Astrocyte (in vitro differentiated cells and primary cell): ENCODE measurements around the gene OSBPL9. TPM values are rescaled to one million over a fixed set of nuclear protein-coding genes. Genes with fewer than 3 reads are reported as not detected.

Experiments used
- DNase-seq: peaks from one replicate; pipeline ENCODE4 v3.0.0-alpha.2; 2010; ENCODE audit warnings: low read depth
- FAIRE-seq: peaks from 2 replicates; lab custom pipeline; 2011; peaks lifted over from hg19 to GRCh38; lab: Jason Lieb, UNC
- H2AFZ ChIP-seq: 2 replicates; pipeline ENCODE4 v1.6.0; 2012; ENCODE audit warnings: low read depth, low read length, inconsistent platforms
- H3K27ac ChIP-seq: 2 replicates; pipeline ENCODE4 v1.5.1; 2011; ENCODE audit warnings: low read depth, low read length, inconsistent platforms
- H3K27me3 ChIP-seq: 2 replicates; pipeline ENCODE4 v1.6.0; 2011; ENCODE audit warnings: low read length, inconsistent platforms; ENCODE audit not compliant: insufficient read depth
- H3K36me3 ChIP-seq: 2 replicates; pipeline ENCODE4 v1.5.1; 2011; ENCODE audit warnings: low read length, inconsistent platforms; ENCODE audit not compliant: insufficient read depth
- H3K4me1 ChIP-seq: 2 replicates; pipeline ENCODE4 v1.5.1; 2011; ENCODE audit warnings: low read length, inconsistent platforms; ENCODE audit not compliant: insufficient read depth
- H3K4me2 ChIP-seq: 2 replicates; pipeline ENCODE4 v1.6.0; 2012; ENCODE audit warnings: low read length, inconsistent platforms
- H3K4me3 ChIP-seq: 2 replicates; pipeline ENCODE4 v1.5.1; 2011; ENCODE audit warnings: low read depth, mild to moderate bottlenecking, low read length, inconsistent platforms; ENCODE audit not compliant: insufficient read depth
- H3K79me2 ChIP-seq: 2 replicates; pipeline ENCODE4 v1.6.0; 2012; ENCODE audit warnings: mild to moderate bottlenecking, low read length, inconsistent platforms; ENCODE audit not compliant: insufficient read depth
- H3K9ac ChIP-seq: 2 replicates; pipeline ENCODE4 v1.6.0; 2012; ENCODE audit warnings: mild to moderate bottlenecking, low read length, inconsistent platforms
- H3K9me3 ChIP-seq: 2 replicates; pipeline ENCODE4 v1.5.1; 2012; ENCODE audit warnings: low read depth, mild to moderate bottlenecking, low read length, inconsistent platforms; ENCODE audit not compliant: insufficient read depth
- H4K20me1 ChIP-seq: 2 replicates; pipeline ENCODE4 v1.6.0; 2012; ENCODE audit warnings: low read length, inconsistent platforms; ENCODE audit not compliant: insufficient read depth
- H3K27ac Mint-ChIP-seq: one replicate; pipeline ENCODE4 v1.8.0; 2021; ENCODE audit warnings: mild to moderate bottlenecking, mixed read lengths; ENCODE audit not compliant: unreplicated experiment
- H3K27me3 Mint-ChIP-seq: one replicate; pipeline ENCODE4 v1.8.0; 2021; ENCODE audit warnings: low read depth, mixed read lengths; ENCODE audit not compliant: unreplicated experiment
- H3K36me3 Mint-ChIP-seq: one replicate; pipeline ENCODE4 v1.8.0; 2021; ENCODE audit warnings: low read depth, mixed read lengths; ENCODE audit not compliant: unreplicated experiment
- H3K4me1 Mint-ChIP-seq: one replicate; pipeline ENCODE4 v1.8.0; 2021; ENCODE audit warnings: low read depth, mixed read lengths; ENCODE audit not compliant: unreplicated experiment
- H3K4me3 Mint-ChIP-seq: one replicate; pipeline ENCODE4 v1.8.0; 2021; ENCODE audit warnings: mild to moderate bottlenecking, moderate library complexity, mixed read lengths; ENCODE audit not compliant: unreplicated experiment
- H3K9me3 Mint-ChIP-seq: one replicate; pipeline ENCODE4 v1.8.0; 2021; ENCODE audit warnings: mild to moderate bottlenecking, mixed read lengths; ENCODE audit not compliant: unreplicated experiment
- CTCF ChIP-seq: IDR thresholded peaks from 2 replicates; pipeline ENCODE4 v1.5.1; 2011; ENCODE audit warnings: low read depth, mild to moderate bottlenecking, inconsistent platforms, low read length, moderate library complexity; ENCODE audit not compliant: insufficient read depth
- EZH2 ChIP-seq: IDR thresholded peaks from 2 replicates; pipeline ENCODE4 v1.6.1; 2012; ENCODE audit warnings: mild to moderate bottlenecking, low read length, inconsistent platforms; ENCODE audit not compliant: insufficient read depth
- total RNA-seq: library from RNA; stranded (reverse); gene quantifications from 2 replicates; pipeline ENCODE4 v1.2.1, GENCODE V29; 2021

OSBPL9 gene
- total RNA-seq, 1 donor from 2014 or later: 117 TPM

GRCh38 chr1:51652599-51652998 lies 35.7 kb downstream of the OSBPL9 start:
- Histone ChIP-seq H3K9me3 (no peaks in the 10 kb centered on the region), H3K27me3 (no peaks in the 10 kb centered on the region), H3K27ac (no peak overlapping the region), H3K79me2 (peaks cover 24% of the 10 kb centered on the region), H2AFZ (no peak overlapping the region), H3K4me2 (no peak overlapping the region), H4K20me1 (no peaks in the 10 kb centered on the region), H3K36me3 (peaks cover 4% of the 10 kb centered on the region), H3K4me3 (no peak overlapping the region), H3K9ac (no peak overlapping the region), H3K4me1 (peaks cover 15% of the 10 kb centered on the region)
- H3K27ac Mint-ChIP-seq: peak overlapping the region; percentile 48
- peaks cover 42% of the 10 kb centered on the region for H3K4me1 Mint-ChIP-seq
- no peak for FAIRE-seq
- no peaks in the 10 kb centered on the region for H3K27me3 Mint-ChIP-seq
- no peak overlapping the region for H3K4me3 Mint-ChIP-seq
- DNase-seq: no peak
- TF ChIP-seq CTCF (no peak), EZH2 (no peak)
- peaks cover 6% of the 10 kb centered on the region for H3K36me3 Mint-ChIP-seq
- H3K9me3 Mint-ChIP-seq: no peaks in the 10 kb centered on the region

DNA sequence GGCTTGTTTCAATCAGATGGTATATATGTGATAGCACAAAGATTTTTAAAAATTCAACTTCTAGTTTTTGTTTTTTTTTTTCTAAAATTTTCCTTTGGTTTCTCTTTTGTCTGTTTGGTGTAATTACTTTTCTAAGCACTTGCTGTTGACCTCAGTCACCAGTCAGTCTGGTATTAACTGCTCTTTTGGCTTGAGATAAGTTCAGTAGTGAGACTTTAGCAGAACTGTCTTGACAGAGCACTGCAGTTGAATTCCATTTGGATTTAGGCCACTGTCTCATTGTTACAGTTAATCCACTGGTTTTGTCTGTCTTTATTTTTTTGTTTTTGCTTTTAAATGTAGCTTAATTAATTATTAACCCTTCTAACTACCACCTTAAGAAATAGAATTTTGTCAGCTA lies 36.2 kb downstream of the OSBPL9 start:
- DNase-seq (no peak), FAIRE-seq (no peak)
- Histone ChIP-seq H3K79me2 (peaks cover 19% of the 10 kb centered on the region), H3K4me1 (peaks cover 13% of the 10 kb centered on the region), H4K20me1 (no peaks in the 10 kb centered on the region), H3K27ac (no peak overlapping the region), H3K9me3 (no peaks in the 10 kb centered on the region), H2AFZ (no peak overlapping the region), H3K4me3 (no peak overlapping the region), H3K27me3 (no peaks in the 10 kb centered on the region), H3K9ac (no peak overlapping the region), H3K4me2 (no peak overlapping the region), H3K36me3 (peaks cover 4% of the 10 kb centered on the region)
- Mint-ChIP-seq H3K9me3 (no peaks in the 10 kb centered on the region), H3K36me3 (peaks cover 6% of the 10 kb centered on the region), H3K4me3 (no peak overlapping the region), H3K4me1 (peaks cover 41% of the 10 kb centered on the region), H3K27me3 (no peaks in the 10 kb centered on the region), H3K27ac (peak overlapping the region; percentile 48)
- TF ChIP-seq EZH2 (no peak), CTCF (no peak)

DNA sequence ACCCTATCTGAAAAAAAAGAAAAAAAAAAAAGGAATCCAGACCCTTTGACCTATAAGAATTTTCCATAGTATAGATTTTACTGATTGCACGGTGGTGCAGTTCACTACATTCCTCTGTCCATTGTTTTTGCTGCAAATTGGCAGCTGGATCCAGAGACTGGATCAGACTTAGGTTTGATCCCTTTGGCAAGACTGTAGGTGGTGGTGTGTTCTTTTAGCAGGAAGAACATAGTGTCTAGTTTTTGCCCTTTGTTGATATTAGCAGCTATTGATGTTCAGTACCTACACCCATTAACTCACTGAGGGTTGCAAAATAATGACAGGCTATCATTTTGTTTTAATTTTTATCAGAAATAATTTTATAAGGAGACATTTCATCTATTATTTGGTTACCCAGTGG lies 37.1 kb downstream of the OSBPL9 start:
- DNase-seq (no peak), FAIRE-seq (no peak)
- H2AFZ ChIP-seq: no peak overlapping the region
- Mint-ChIP-seq H3K27ac (no peak overlapping the region), H3K9me3 (no peaks in the 10 kb centered on the region), H3K27me3 (no peaks in the 10 kb centered on the region), H3K4me3 (no peak overlapping the region), H3K4me1 (peaks cover 40% of the 10 kb centered on the region), H3K36me3 (peaks cover 6% of the 10 kb centered on the region)
- no peaks in the 10 kb centered on the region for H4K20me1 ChIP-seq
- TF ChIP-seq EZH2: no peak
- no peak for TF ChIP-seq CTCF
- peaks cover 12% of the 10 kb centered on the region for H3K79me2 ChIP-seq
- H3K9me3 ChIP-seq: no peaks in the 10 kb centered on the region
- no peak overlapping the region for H3K4me2 ChIP-seq
- H3K4me1 ChIP-seq: peaks cover 6% of the 10 kb centered on the region
- H3K9ac ChIP-seq: no peak overlapping the region
- H3K36me3 ChIP-seq: peaks cover 4% of the 10 kb centered on the region
- no peak overlapping the region for H3K27ac ChIP-seq
- no peaks in the 10 kb centered on the region for H3K27me3 ChIP-seq
- H3K4me3 ChIP-seq: no peak overlapping the region
